Activated CD4-positive, alpha-beta memory T cell treated with anti-CD3 and anti-CD28 coated beads, Interleukin-2, amount 10 ng/mL, durations not matched to agents 7 days and 5 days (primary cell): Measurements from ENCODE around the gene SPAM1. TPM values are rescaled to one million over a fixed set of nuclear protein-coding genes. Genes with fewer than 3 reads are reported as not detected.

Source experiments
- total RNA-seq, 2 experiments: library from RNA; stranded (reverse); gene quantifications; one replicate each; pipeline ENCODE4 v1.2.3, GENCODE V29; 2021

SPAM1 gene
- total RNA-seq, 2 experiments from 2014 or later, result not detected

Other genes with a start within 250 kb of the SPAM1 start
- 1 to 10 TPM; 7.1 to 7.3 TPM for gene WASL, start 176.2 kb upstream of the SPAM1 start, total RNA-seq
- not detected for gene HYAL4, start 80.1 kb upstream of the SPAM1 start, total RNA-seq
- not detected for gene TMEM229A, start 107.8 kb downstream of the SPAM1 start, total RNA-seq